Hepatocyte (in vitro differentiated cells): ENCODE data around the gene RBFOX2.

Source experiments
- CTCF ChIP-seq: fragments of 200-600 bp; sonication (generic); IDR thresholded peaks from 2 replicates; pipeline ENCODE4 v1.5.1; 2016; ENCODE audit warnings: antibody characterized with exemption, mild to moderate bottlenecking; ENCODE audit not compliant: poor library complexity
- EZH2 ChIP-seq: fragments of 200-600 bp; sonication (generic); IDR thresholded peaks from 2 replicates; pipeline ENCODE4 v1.6.1; 2016; ENCODE audit warnings: antibody characterized with exemption, mild to moderate bottlenecking, borderline replicate concordance
- EZH2phosphoT487 ChIP-seq: fragments of 200-600 bp; sonication (generic); IDR thresholded peaks from one replicate; pipeline ENCODE4 v1.6.1; 2018; ENCODE audit warnings: antibody characterized with exemption, mild to moderate bottlenecking, low read depth, moderate library complexity; ENCODE audit not compliant: unreplicated experiment, severe bottlenecking

GRCh38 chr22:35919002-35919542 lies 109.6 kb downstream of the RBFOX2 start:
- TF ChIP-seq EZH2 (no peak), CTCF (no peak), EZH2phosphoT487 (no peak)
